Cardiac septum (tissue), 1 donor: ENCODE measurements around the gene FOXK1. TPM values are rescaled to one million over a fixed set of nuclear protein-coding genes. Genes with fewer than 3 reads are reported as not detected.
A peak's percentile ranks its signal among the peaks of the same experiment; 100 is the strongest.

Source experiments
- DNase-seq: peaks from one replicate; pipeline ENCODE4 v3.0.0-alpha.2; 2020; ENCODE audit warnings: low spot score
- intact Hi-C: fragments of 100-400 bp; cut with DNase I; formaldehyde crosslinking; loops from one replicate; pipeline ENCODE4 v1.14.0; 2022
- total RNA-seq: library from RNA; stranded (reverse); fragmentation: NEBNext Ultra II Directional; extraction: Animal tissue kit (Norgen Biotek cat#: 25700); gene quantifications from one replicate; pipeline ENCODE4 v1.2.1, GENCODE V29; 2021
- donor health status: DM: no; HTN: no; CAD: no.

Gene FOXK1
- total RNA-seq, 1 donor from 2014 or later, result 29.7 TPM

- DNase-seq, result peak; percentile 95
- intact Hi-C loops, result loop anchor here (1.0 to 5.0 kb wide), 2 partner anchors 112 to 143 kb away; no protein-coding TSS in a partner anchor
Observed at GRCh38 chr7:4753598-4754432, 71.7 kb downstream of the FOXK1 start.

- no peak for DNase-seq
Observed at GRCh38 chr7:4754433-4755010, 72.4 kb downstream of the FOXK1 start.

GRCh38 chr7:4755045-4755444 lies 73.0 kb downstream of the FOXK1 start:
- no peak for DNase-seq
- intact Hi-C loops, result no loop called here

More at GRCh38 chr7:4754433-4755010, 72.4 kb downstream of the FOXK1 start:
- intact Hi-C loops, result loop anchor here (1.0 to 5.0 kb wide), 2 partner anchors 112 to 143 kb away; no protein-coding TSS in a partner anchor

GRCh38 chr7:4758111-4758510 lies 76.0 kb downstream of the FOXK1 start:
- intact Hi-C loops, result no loop called here
- no peak for DNase-seq

GRCh38 chr7:4758791-4759190 lies 76.7 kb downstream of the FOXK1 start:
- intact Hi-C loops, result no loop called here
- no peak for DNase-seq

GRCh38 chr7:4759211-4759610 lies 77.1 kb downstream of the FOXK1 start:
- intact Hi-C loops, result no loop called here
- DNase-seq, result no peak

GRCh38 chr7:4760952-4761351 lies 78.9 kb downstream of the FOXK1 start:
- intact Hi-C loops, result no loop called here
- DNase-seq, result no peak

- intact Hi-C loops, result no loop called here
- DNase-seq, result no peak
Observed at GRCh38 chr7:4762121-4763055, 80.3 kb downstream of the FOXK1 start.

- no peak for DNase-seq
- intact Hi-C loops, result no loop called here
Observed at GRCh38 chr7:4763091-4763793, 81.1 kb downstream of the FOXK1 start.

- intact Hi-C loops, result no loop called here
- no peak for DNase-seq
Observed at GRCh38 chr7:4763794-4764185, 81.7 kb downstream of the FOXK1 start.

- intact Hi-C loops, result no loop called here
- no peak for DNase-seq
Observed at GRCh38 chr7:4764402-4765007, 82.4 kb downstream of the FOXK1 start.

GRCh38 chr7:4765776-4766490 lies 83.8 kb downstream of the FOXK1 start:
- no peak for DNase-seq
- intact Hi-C loops, result no loop called here

GRCh38 chr7:4766666-4767519 lies 84.8 kb downstream of the FOXK1 start:
- intact Hi-C loops, result no loop called here
- no peak for DNase-seq

- DNase-seq, result no peak
- intact Hi-C loops, result no loop called here
Observed at GRCh38 chr7:4768597-4769569, 86.8 kb downstream of the FOXK1 start.

GRCh38 chr7:4769761-4770160 lies 87.7 kb downstream of the FOXK1 start:
- DNase-seq, result no peak
- intact Hi-C loops, result loop anchor here (10.0 kb wide), 1 partner anchor 205 kb away; no protein-coding TSS in a partner anchor

GRCh38 chr7:4770886-4771285 lies 88.8 kb downstream of the FOXK1 start:
- intact Hi-C loops, result loop anchor here (10.0 kb wide), 1 partner anchor 204 kb away; no protein-coding TSS in a partner anchor
- no peak for DNase-seq
